Naive thymus-derived CD4-positive, alpha-beta T cell (primary cell): Measurements from ENCODE around the gene SSNA1. TPM values are rescaled to one million over a fixed set of nuclear protein-coding genes. Genes with fewer than 3 reads are reported as not detected.

ENCODE experiments used
- ATAC-seq: fragments of 150-1000 bp; cut with Tn5 transposase; 2 replicates; pipeline ENCODE4 v1.10.0; 2021; ENCODE audit warnings: mild to moderate bottlenecking, moderate library complexity
- CTCF ChIA-PET: fragments of 350-600 bp; sonication (Branson Sonifier 250); formaldehyde crosslinking; loops from one replicate; lab custom pipeline; 2021; ENCODE audit warnings: antibody characterized with exemption; lab: Charles Lee
- POLR2A ChIA-PET: fragments of 350-600 bp; sonication (Branson Sonifier 250); formaldehyde crosslinking; loops from one replicate; lab custom pipeline; 2021; ENCODE audit warnings: antibody characterized with exemption, inconsistent platforms; lab: Charles Lee
- DNase-seq, 9 donors: peaks; one replicate each; pipeline versions ENCODE4 v3.0.0 to v3.0.0-alpha.2; 2020 to 2022; ENCODE audit warnings: mixed read lengths in 1 of 9
- H3K27ac ChIP-seq: one replicate; pipeline ENCODE4 v1.7.0; 2013; ENCODE audit warnings: mild to moderate bottlenecking, low read depth, low read length, moderate library complexity
- H3K27me3 ChIP-seq, 2 donors: one replicate each; pipeline ENCODE4 v1.7.0; 2013; ENCODE audit warnings: low read length in 2 of 2, mild to moderate bottlenecking in 2 of 2, moderate library complexity in 2 of 2; ENCODE audit not compliant: control insufficient read depth in 2 of 2, insufficient read depth in 2 of 2
- H3K36me3 ChIP-seq, 3 experiments: 1 replicate in 2 of 3; 2 replicates in 1 of 3; pipeline ENCODE4 v1.7.0; 2013; ENCODE audit warnings: low read length in 3 of 3, mild to moderate bottlenecking in 3 of 3, moderate library complexity in 1 of 3; ENCODE audit not compliant: insufficient read depth in 3 of 3, control insufficient read depth in 2 of 3
- H3K4me1 ChIP-seq, 2 donors: one replicate each; pipeline ENCODE4 v1.7.0; 2013; ENCODE audit warnings: low read length in 2 of 2, mild to moderate bottlenecking in 2 of 2, moderate library complexity in 1 of 2; ENCODE audit not compliant: control insufficient read depth in 2 of 2, insufficient read depth in 2 of 2
- H3K4me3 ChIP-seq: 2 replicates; pipeline ENCODE4 v1.7.0; 2013; ENCODE audit warnings: mild to moderate bottlenecking, low read length
- H3K9me3 ChIP-seq, 3 experiments: 1 replicate in 2 of 3; 2 replicates in 1 of 3; pipeline ENCODE4 v1.7.0; 2013; ENCODE audit warnings: low read length in 3 of 3; ENCODE audit not compliant: control insufficient read depth in 2 of 3
- H3K27ac Mint-ChIP-seq, 9 donors: one replicate each; pipeline ENCODE4 v1.8.0; 2020 to 2022; ENCODE audit warnings: mixed read lengths in 9 of 9, mild to moderate bottlenecking in 8 of 9, moderate library complexity in 5 of 9, inconsistent platforms in 2 of 9
- H3K27me3 Mint-ChIP-seq, 5 donors: one replicate each; pipeline ENCODE4 v1.8.0; 2021 to 2022; ENCODE audit warnings: mixed read lengths in 5 of 5, mild to moderate bottlenecking in 1 of 5
- H3K36me3 Mint-ChIP-seq, 5 donors: one replicate each; pipeline ENCODE4 v1.8.0; 2020 to 2022; ENCODE audit warnings: mixed read lengths in 5 of 5, mild to moderate bottlenecking in 3 of 5, inconsistent platforms in 1 of 5
- H3K4me1 Mint-ChIP-seq, 7 donors: one replicate each; pipeline ENCODE4 v1.8.0; 2020 to 2022; ENCODE audit warnings: mixed read lengths in 7 of 7, mild to moderate bottlenecking in 3 of 7, inconsistent platforms in 1 of 7
- H3K4me3 Mint-ChIP-seq, 10 donors: one replicate each; pipeline ENCODE4 v1.8.0; 2020 to 2022; ENCODE audit warnings: mild to moderate bottlenecking in 10 of 10, mixed read lengths in 10 of 10, moderate library complexity in 6 of 10, inconsistent platforms in 2 of 10
- H3K9me3 Mint-ChIP-seq, 11 donors: one replicate each; pipeline ENCODE4 v1.8.0; 2020 to 2022; ENCODE audit warnings: mixed read lengths in 11 of 11, mild to moderate bottlenecking in 4 of 11, inconsistent platforms in 1 of 11, moderate library complexity in 1 of 11
- intact Hi-C, 2 donors: fragments of 100-400 bp; cut with micrococcal nuclease; formaldehyde crosslinking; loops; one replicate each; pipeline ENCODE4 v1.15.1; 2023
- polyA plus RNA-seq, 2 donors: library from polyadenylated mRNA; unstranded; fragments of 300-500 nt; fragmentation: Illumina TruSeq; gene quantifications; one replicate each; pipeline ENCODE4 v1.2.3, GENCODE V29; 2021
- total RNA-seq, 6 experiments: library from RNA in 5 of 6; stranded (reverse) in 5 of 6; gene quantifications; 1 replicate in 5 of 6; 2 replicates in 1 of 6; pipeline ENCODE4 v1.2.3 and lab custom pipeline; 2021 to 2026

Gene SSNA1
- total and polyA plus RNA-seq, 7 experiments from 2014 or later = 37.9 to 133 (median 47.0) TPM

DNA sequence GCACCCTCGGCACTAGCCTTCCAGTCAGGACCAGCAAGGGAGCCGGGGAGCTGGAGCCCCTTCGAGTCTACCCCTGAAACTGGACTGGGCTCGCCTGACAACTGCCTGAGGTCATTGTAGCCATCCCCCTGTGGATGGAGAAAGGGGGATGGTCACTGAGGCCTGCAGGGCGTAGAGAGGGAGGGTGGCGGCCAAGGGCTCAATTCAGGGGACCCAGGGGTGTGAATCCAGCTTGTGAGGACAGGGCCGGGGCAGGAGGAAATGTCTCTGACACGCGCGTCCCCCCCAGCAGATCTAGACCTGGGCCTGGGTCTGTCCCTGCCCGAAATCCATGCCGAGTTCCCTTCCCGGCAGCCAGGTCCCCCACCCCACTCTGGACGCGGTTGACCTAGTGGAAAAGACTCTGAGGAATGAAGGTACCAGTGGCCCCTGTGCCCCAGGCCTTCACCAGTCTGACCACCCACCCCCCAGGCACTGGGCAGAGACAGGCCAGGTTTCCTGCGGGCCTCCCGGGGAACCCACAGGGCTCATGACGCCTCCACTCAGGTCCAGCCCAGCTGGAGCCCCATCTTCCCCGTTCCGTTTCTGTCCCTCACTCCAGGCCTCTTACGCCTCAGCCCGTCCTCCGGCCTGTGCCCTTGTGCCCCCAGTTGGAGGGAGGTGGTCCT is 43.0 kb downstream of the SSNA1 start:
- H3K27ac ChIP-seq = no peak overlapping the region
- H3K27me3 ChIP-seq = no peaks in the 10 kb centered on the region
- intact Hi-C loops = no loop called here
- Mint-ChIP-seq H3K27me3 (peaks cover 0 to 13% (median 6%) of the 10 kb centered on the region in 5 donors), H3K4me3 (no peak overlapping the region), H3K36me3 (no peaks in the 10 kb centered on the region), H3K27ac (no peak overlapping the region), H3K9me3 (peaks cover 0 to 2% (median 0%) of the 10 kb centered on the region in 11 donors), H3K4me1 (peaks cover 4 to 6% (median 5%) of the 10 kb centered on the region in 7 donors)
- POLR2A ChIA-PET = interaction anchor here (0.5 kb wide), 1 partner anchor 127 kb away, joined by 4 read pairs; no protein-coding TSS in a partner anchor
- peaks cover 4 to 12% of the 10 kb centered on the region in 2 donors for H3K4me1 ChIP-seq
- H3K36me3 ChIP-seq = no peaks in the 10 kb centered on the region
- no peak overlapping the region for H3K4me3 ChIP-seq
- DNase-seq = no peak
- CTCF ChIA-PET = no interaction called here
- no peak for ATAC-seq
- H3K9me3 ChIP-seq = no peaks in the 10 kb centered on the region

DNA sequence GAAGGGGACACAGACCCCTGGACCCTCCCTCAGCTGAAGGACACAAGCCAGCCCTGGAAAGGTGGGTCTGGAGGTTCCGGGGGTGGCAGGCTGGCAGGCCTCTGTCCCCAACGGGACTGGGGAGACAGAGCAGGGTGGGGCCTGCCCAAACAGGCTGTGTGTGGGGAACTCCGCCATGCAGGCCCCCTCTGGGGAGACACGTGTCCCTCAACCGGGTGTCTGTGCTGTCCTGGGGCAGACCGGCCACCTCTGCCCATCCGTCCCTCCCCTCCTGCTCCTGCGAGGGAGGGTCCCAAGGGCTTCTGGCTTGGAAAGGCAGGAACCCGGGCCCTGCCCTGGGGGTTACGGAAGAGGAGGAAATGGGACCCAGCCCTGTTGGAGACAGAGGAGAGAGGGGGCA is 43.6 kb downstream of the SSNA1 start:
- POLR2A ChIA-PET = no interaction called here
- no peak overlapping the region for H3K27ac ChIP-seq
- Mint-ChIP-seq H3K27ac (no peak overlapping the region), H3K4me1 (peaks cover 4 to 6% (median 5%) of the 10 kb centered on the region in 7 donors), H3K4me3 (no peak overlapping the region), H3K36me3 (no peaks in the 10 kb centered on the region), H3K9me3 (peaks cover 0 to 2% (median 0%) of the 10 kb centered on the region in 11 donors), H3K27me3 (peaks cover 0 to 13% (median 6%) of the 10 kb centered on the region in 5 donors)
- CTCF ChIA-PET = no interaction called here
- intact Hi-C loops = no loop called here
- peaks cover 4 to 18% of the 10 kb centered on the region in 2 donors for H3K4me1 ChIP-seq
- H3K36me3 ChIP-seq = no peaks in the 10 kb centered on the region
- no peak for ATAC-seq
- H3K27me3 ChIP-seq = no peaks in the 10 kb centered on the region
- no peak overlapping the region for H3K4me3 ChIP-seq
- DNase-seq = no peak
- no peaks in the 10 kb centered on the region for H3K9me3 ChIP-seq

DNA sequence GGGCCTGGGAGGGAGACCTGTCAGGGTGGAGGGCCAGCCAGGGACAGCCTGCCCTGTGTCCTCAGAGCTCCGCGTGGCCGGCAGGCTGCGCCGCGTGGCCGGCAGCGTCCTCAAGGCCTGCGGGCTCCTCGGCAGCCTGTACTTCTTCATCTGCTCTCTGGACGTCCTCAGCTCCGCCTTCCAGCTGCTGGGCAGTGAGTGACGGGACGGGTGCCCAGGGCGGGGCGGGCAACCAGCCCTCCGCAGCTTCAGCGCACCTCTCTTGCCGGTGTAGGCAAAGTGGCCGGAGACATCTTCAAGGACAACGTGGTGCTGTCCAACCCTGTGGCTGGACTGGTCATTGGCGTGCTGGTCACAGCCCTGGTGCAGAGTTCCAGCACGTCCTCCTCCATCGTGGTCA is 44.0 kb downstream of the SSNA1 start:
- Mint-ChIP-seq H3K36me3 (no peaks in the 10 kb centered on the region), H3K27ac (no peak overlapping the region), H3K4me1 (peaks cover 2 to 5% (median 3%) of the 10 kb centered on the region in 7 donors), H3K27me3 (peaks cover 0 to 13% (median 4%) of the 10 kb centered on the region in 5 donors), H3K9me3 (peaks cover 0 to 2% (median 0%) of the 10 kb centered on the region in 11 donors), H3K4me3 (no peak overlapping the region)
- no peak overlapping the region for H3K4me3 ChIP-seq
- H3K36me3 ChIP-seq = no peaks in the 10 kb centered on the region
- H3K9me3 ChIP-seq = no peaks in the 10 kb centered on the region
- H3K27ac ChIP-seq = no peak overlapping the region
- no peaks in the 10 kb centered on the region for H3K27me3 ChIP-seq
- no peak for DNase-seq
- peaks cover under 1 to 14% of the 10 kb centered on the region in 2 donors for H3K4me1 ChIP-seq
- POLR2A ChIA-PET = no interaction called here
- intact Hi-C loops = no loop called here
- CTCF ChIA-PET = no interaction called here
- no peak for ATAC-seq

DNA sequence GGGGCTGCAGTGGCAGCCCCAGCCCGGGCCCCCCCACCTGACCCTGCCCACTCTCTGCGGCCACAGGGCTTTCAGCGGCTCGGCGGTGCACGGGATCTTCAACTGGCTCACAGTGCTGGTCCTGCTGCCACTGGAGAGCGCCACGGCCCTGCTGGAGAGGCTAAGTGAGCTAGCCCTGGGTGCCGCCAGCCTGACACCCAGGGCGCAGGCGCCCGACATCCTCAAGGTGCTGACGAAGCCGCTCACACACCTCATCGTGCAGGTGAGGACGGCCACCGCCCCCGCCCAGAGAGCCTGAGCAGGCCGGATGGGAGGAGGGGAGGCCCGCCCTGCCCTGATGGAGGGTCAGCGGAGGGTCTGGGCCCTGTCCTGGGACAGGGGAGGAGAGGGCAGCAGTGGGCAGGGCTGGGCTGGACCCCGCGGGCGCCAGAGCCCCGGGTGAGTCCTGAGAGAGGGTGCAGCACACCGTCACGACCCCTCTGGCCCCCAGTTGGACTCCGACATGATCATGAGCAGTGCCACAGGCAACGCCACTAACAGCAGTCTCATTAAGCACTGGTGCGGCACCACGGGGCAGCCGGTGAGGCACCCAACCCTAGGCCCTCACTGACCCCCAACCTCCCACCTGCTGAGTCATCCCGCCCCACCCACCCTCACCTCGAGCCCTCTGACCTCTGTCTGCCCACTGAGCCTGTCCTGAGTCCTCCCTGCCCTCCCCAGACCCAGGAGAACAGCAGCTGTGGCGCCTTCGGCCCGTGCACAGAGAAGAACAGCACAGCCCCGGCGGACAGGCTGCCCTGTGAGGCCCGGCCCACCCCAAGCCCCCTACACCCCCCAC is 44.9 kb downstream of the SSNA1 start:
- H3K4me1 Mint-ChIP-seq = peaks cover 0 to 5% (median 0%) of the 10 kb centered on the region in 7 donors
- no peak overlapping the region for H3K27ac Mint-ChIP-seq
- POLR2A ChIA-PET = no interaction called here
- peaks cover 0 to 2% (median 0%) of the 10 kb centered on the region in 11 donors for H3K9me3 Mint-ChIP-seq
- DNase-seq (no peak), ATAC-seq (no peak)
- Histone ChIP-seq H3K4me3 (no peak overlapping the region), H3K4me1 (peaks cover 0 to 13% of the 10 kb centered on the region in 2 donors), H3K27ac (no peak overlapping the region), H3K27me3 (no peaks in the 10 kb centered on the region), H3K36me3 (no peaks in the 10 kb centered on the region), H3K9me3 (no peaks in the 10 kb centered on the region)
- intact Hi-C loops = no loop called here
- no peak overlapping the region for H3K4me3 Mint-ChIP-seq
- H3K27me3 Mint-ChIP-seq = peaks cover 0 to 10% (median 0%) of the 10 kb centered on the region in 5 donors
- no peaks in the 10 kb centered on the region for H3K36me3 Mint-ChIP-seq
- CTCF ChIA-PET = no interaction called here

DNA sequence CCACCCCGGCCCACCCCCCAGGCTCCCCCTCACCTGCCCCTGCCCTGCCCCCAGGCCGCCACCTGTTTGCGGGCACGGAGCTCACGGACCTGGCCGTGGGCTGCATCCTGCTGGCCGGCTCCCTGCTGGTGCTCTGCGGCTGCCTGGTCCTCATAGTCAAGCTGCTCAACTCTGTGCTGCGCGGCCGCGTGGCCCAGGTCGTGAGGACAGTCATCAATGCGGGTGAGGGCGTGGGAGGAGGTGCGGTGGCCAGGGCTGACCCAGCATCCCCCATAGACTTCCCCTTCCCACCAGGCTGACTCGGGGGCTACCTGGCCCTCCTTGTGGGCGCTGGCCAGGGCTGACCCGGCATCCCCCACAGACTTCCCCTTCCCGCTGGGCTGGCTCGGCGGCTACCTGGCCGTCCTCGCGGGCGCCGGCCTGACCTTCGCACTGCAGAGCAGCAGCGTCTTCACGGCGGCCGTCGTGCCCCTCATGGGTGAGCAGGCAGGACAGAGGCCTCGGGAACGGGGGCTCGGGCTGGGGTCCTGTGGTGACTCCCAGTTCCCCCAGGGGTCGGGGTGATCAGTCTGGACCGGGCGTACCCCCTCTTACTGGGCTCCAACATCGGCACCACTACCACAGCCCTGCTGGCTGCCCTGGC is 45.7 kb downstream of the SSNA1 start:
- ChIA-PET POLR2A (interaction anchor here (0.8 kb wide), 1 partner anchor 104 kb away, joined by 3 read pairs; no protein-coding TSS in a partner anchor), CTCF (interaction anchor here (1.3 kb wide), 1 partner anchor 11 kb away, joined by 3 read pairs; no protein-coding TSS in a partner anchor)
- no peak overlapping the region for H3K4me3 ChIP-seq
- no peaks in the 10 kb centered on the region for H3K36me3 ChIP-seq
- Mint-ChIP-seq H3K4me3 (no peak overlapping the region), H3K36me3 (no peaks in the 10 kb centered on the region), H3K27me3 (peaks cover 0 to 10% (median 0%) of the 10 kb centered on the region in 5 donors), H3K9me3 (peaks cover 0 to 2% (median 0%) of the 10 kb centered on the region in 11 donors), H3K27ac (no peak overlapping the region), H3K4me1 (peaks cover 4 to 9% (median 6%) of the 10 kb centered on the region in 7 donors)
- H3K27me3 ChIP-seq = no peaks in the 10 kb centered on the region
- H3K27ac ChIP-seq = no peak overlapping the region
- no peak for ATAC-seq
- no peak for DNase-seq
- no peaks in the 10 kb centered on the region for H3K9me3 ChIP-seq
- peaks cover 5 to 13% of the 10 kb centered on the region in 2 donors for H3K4me1 ChIP-seq
- intact Hi-C loops = no loop called here

DNA sequence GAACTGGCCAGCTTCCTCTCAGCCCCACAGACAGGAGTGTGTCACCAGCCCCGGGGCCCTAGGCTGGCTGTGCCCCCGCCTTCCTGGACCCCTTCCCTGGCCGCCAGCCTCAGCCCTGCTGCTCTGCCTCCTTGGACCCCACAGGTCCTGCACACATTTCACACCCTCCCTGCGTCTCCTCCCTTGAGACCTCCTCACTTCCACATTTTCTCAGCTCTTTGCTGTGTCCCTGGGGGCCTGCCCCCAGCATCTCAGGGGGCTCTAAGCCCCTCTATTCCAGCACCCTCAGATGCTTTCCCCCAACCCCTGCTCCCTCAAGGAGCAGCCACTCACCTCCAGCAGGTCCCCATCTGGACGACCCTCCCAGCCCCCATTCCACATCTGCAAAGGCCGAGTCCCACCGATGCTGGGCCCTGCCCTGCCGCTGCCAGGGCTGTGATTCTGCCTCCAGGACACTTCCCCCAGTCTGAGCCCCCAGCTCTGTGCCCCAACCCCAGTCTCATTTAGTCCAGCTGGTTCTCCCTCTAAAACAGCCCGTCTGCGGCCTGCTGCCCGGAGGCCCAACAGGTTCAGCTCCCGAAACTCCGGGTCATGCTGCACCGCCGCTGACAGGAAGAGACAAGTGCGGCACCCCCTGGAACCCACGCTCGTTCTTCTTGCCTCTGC is 46.4 kb downstream of the SSNA1 start:
- no peaks in the 10 kb centered on the region for H3K27me3 ChIP-seq
- Mint-ChIP-seq H3K27ac (peak overlapping the region in 1 of 9 donors; percentile 42), H3K4me3 (no peak overlapping the region), H3K36me3 (no peaks in the 10 kb centered on the region), H3K9me3 (peaks cover 0 to 2% (median 0%) of the 10 kb centered on the region in 11 donors), H3K4me1 (peaks cover 4 to 12% (median 10%) of the 10 kb centered on the region in 7 donors), H3K27me3 (peaks cover 0 to 10% (median 0%) of the 10 kb centered on the region in 5 donors)
- H3K4me1 ChIP-seq = peaks cover 6 to 13% of the 10 kb centered on the region in 2 donors
- H3K4me3 ChIP-seq = no peak overlapping the region
- ATAC-seq (no peak), DNase-seq (no peak)
- H3K27ac ChIP-seq = no peak overlapping the region
- POLR2A ChIA-PET = interaction anchor here (0.8 kb wide), 1 partner anchor 105 kb away, joined by 3 read pairs; no protein-coding TSS in a partner anchor
- intact Hi-C loops = loop anchor here in 1 of 2 donors (5.0 kb wide), 1 partner anchor 188 kb away; the partner anchor contains the start of gene NPDC1
- no peaks in the 10 kb centered on the region for H3K36me3 ChIP-seq
- CTCF ChIA-PET = interaction anchor here (1.0 to 1.3 kb wide), 2 partner anchors 12 to 30 kb away, joined by 3 read pairs; no protein-coding TSS in a partner anchor
- H3K9me3 ChIP-seq = no peaks in the 10 kb centered on the region
